Activated CD8-positive, alpha-beta memory T cell treated with anti-CD3 and anti-CD28 coated beads, Interleukin-2, amount 50 U/mL, for 24 hours (primary cell): ENCODE measurements around the gene VWA3A.
"Not testable (repeated sequence)": the region's sequence is repeated elsewhere in the genome, so short reads cannot be mapped to it uniquely, and the experiment has no call there.

Source experiments
- DNase-seq: peaks from one replicate; pipeline ENCODE4 v3.0.0-alpha.2; 2020; ENCODE audit errors: extremely low read depth

Gene VWA3A

DNA sequence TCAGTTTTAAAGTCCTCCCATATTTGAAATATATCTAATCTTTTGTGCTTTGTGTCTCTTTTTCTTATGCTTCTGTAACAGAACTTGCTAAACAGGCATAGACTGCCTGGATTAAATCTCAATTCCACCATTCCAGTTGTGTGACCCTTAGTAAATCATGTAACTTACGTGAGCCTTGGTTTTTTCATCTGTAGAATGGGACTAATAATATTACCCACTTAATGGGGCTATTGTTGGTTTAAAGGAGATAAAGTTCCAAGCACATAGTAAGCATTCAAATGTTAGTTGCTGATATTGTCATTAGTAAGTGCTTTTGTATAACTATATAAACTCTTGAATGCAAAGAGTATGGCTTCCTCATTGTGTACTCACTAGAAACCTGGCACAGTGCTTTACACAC is 5.9 kb upstream of the VWA3A start:
- no peak for DNase-seq

DNA sequence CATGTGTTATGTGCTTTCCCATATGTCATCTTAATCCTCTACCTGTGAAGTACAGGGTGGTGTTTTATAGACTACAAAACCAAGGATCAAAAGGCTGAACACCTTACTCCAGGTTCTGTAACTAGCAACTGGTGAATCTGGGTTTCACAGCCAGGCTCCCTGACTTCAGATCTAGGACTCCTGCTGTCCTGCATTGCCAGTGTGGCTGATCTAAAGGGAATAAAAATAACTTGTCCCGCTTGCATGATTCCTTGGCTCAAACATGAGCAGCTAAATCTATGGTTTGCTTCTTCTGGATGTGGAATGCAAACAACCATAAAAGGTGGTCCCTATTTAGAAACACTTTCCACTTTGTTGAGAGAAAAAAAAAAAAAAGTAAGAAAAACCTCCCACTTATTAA is 3.7 kb upstream of the VWA3A start:
- no peak for DNase-seq

- DNase-seq, result no peak
These were observed 2.4 kb upstream of the VWA3A start for GRCh38 chr16:22089910-22090309.

- no peak for DNase-seq
These were observed 620 bp upstream of the VWA3A start for GRCh38 chr16:22091721-22092120.

DNA sequence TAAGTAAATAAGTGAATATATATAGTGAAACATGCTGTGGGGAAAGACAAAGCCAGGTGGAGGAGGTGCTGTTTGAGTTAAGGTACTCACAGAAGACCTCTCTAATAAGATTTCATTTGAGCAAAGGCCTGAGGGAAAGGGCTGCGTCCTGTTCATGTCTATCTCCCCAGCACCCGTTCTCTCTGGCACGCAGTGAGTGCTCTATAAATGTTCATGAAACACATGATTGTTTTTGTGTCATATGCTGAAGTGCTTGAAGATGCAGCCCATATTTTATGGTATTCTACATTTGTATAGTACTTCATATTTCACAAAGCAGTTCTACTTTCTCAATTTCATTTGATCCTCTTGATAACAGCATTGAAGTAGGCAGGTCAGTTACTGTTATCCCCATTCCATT is 990 bp downstream of the VWA3A start:
- DNase-seq, result no peak

DNA sequence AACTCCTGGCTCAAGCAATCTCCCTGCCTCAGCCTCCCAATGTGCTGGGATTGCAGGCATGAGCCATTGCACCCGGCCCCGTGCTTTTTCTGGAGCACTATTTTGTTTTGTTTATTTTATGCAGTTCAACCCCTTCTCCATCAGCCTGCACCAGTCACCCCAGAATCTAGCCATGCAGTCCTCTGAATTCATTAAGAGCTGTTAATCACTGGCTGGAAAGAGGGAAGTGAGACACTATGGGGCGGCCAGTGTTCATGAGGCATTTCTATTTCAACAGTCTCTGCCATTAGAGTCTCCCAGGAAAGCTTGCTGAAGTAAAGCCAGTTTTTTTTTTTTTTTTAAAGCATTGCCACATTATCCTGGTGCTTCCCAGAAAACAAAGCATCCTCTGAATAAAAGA is 1.7 kb downstream of the VWA3A start:
- DNase-seq, result no peak

GRCh38 chr16:22098405-22099255 is 6.3 kb downstream of the VWA3A start:
- DNase-seq, result no peak

- DNase-seq, result no peak
These were observed 7.1 kb downstream of the VWA3A start for GRCh38 chr16:22099256-22099975.

- no peak for DNase-seq
These were observed 11.1 kb downstream of the VWA3A start for GRCh38 chr16:22103441-22103840.

- no peak for DNase-seq
These were observed 17.0 kb downstream of the VWA3A start for GRCh38 chr16:22109258-22109898.

DNA sequence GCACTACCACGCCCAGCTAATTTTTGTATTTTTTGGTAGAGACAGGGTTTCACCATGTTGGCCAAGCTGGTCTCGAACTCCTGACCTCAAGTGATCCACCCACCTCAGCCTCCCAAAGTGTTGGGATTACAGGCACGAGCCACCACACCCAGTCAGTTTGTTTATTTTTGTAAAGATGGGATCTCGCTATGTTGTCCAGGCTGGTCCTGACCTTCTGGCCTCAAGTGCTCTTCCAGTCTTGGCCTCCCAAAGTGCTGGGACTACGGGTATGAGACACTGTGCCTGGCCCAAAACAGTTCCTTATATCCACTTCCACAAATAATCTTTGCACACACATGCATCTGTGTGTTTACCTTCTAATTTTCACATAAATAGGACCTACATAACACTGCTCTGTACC is 19.3 kb downstream of the VWA3A start:
- not testable (repeated sequence) for DNase-seq

GRCh38 chr16:22116095-22116700 is 23.9 kb downstream of the VWA3A start:
- no peak for DNase-seq

DNA sequence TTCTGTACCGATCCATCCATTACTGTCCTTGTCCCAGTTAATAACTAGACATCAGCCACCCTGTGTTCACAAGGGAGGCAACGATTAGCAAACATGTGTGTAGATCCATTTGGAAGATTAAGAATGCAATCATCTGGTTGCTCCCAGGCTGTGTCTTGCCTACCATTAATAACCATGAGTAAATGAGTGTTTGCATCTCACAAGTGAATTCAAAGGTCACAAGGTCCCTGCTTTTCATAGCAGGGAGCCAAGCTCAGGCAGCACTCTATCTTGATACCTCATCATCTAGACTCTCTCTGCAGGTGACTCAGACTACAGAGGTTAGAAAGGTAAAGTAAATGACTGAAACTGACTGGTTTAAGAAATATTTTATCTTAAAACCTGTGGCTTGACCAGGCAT is 25.3 kb downstream of the VWA3A start:
- no peak for DNase-seq

GRCh38 chr16:22120440-22120839 is 28.1 kb downstream of the VWA3A start:
- no peak for DNase-seq

DNA sequence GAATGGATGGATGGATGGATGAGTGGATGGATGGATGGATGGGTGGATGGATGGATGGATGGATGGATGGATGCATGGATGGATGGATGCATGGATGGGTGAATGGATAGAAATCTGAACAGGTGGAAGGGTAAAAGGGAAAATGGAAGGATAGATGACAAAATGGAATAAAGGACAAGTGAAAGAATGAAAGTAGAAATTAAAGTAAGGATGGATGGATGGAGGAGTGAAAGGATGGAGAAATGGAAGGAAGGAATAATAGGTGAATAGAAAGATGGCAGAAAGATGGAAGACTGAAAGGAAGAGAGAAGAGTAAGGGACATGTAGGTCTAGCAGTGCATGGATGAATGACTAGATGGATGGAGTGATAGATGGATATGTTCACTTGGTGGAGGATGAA is 29.9 kb downstream of the VWA3A start:
- DNase-seq, result no peak

DNA sequence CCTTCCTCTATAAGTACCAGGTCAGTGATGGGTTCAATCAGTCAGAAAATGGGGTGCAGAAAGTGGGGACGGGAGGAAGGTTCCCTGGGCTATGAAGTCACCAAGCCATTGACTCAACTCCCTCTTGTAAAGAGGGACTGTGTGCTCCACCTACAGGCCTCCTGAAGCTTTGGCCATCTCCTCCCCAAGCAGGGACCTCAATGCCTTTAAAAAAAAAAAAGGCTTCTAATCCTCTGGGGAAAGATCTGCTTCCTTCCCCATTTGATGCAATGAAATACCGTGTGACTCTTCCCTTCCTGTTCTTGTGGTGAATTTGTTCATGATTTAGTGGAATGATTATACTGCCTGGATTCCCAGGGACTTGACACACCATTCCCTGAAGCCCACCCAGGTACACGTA is 30.8 kb downstream of the VWA3A start:
- no peak for DNase-seq

GRCh38 chr16:22123759-22124490 is 31.6 kb downstream of the VWA3A start:
- no peak for DNase-seq

GRCh38 chr16:22124583-22125284 is 32.4 kb downstream of the VWA3A start:
- DNase-seq, result no peak

GRCh38 chr16:22126037-22126558 is 33.8 kb downstream of the VWA3A start:
- DNase-seq, result no peak

- DNase-seq, result not testable (repeated sequence)
These were observed 36.2 kb downstream of the VWA3A start for GRCh38 chr16:22128537-22128936.

DNA sequence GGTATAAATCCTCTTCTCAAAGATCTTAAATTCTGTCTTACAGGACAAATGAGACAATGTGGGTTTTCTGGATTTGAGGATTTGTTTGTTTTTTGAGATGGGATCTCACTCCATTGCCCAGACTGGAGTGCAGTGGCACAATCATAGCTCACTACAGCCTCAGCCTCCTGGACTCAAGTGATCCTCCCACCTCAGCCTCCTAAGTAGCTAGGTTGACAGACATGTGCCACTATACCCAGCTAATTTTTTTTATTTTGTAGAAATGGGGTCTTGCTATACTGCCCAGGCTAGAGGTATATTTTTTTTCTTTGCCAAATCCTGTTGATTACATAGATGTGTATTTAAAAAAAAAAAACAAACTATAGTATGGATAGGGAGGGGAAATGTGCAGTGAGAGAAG is 38.2 kb downstream of the VWA3A start:
- DNase-seq, result no peak
